Gastroesophageal sphincter (tissue), 4 donors: Measurements from ENCODE around the gene PPFIA4. TPM values are rescaled to one million over a fixed set of nuclear protein-coding genes. Genes with fewer than 3 reads are reported as not detected.
A peak's percentile ranks its signal among the peaks of the same experiment; 100 is the strongest.

Experiments used
- ATAC-seq: fragments of 150-250 bp; one replicate; pipeline ENCODE4 v1.9.1; 2016; ENCODE audit warnings: mild to moderate bottlenecking, moderate library complexity
- H3K27ac ChIP-seq, 4 donors: fragments of 200-600 bp; sonication (generic) in 3 of 4; 1 replicate in 3 of 4; 2 replicates in 1 of 4; pipeline ENCODE4 v1.5.1; 2016 to 2019
- H3K27me3 ChIP-seq: fragments of 200-600 bp; sonication (generic); one replicate; pipeline ENCODE4 v1.5.1; 2019
- H3K36me3 ChIP-seq, 2 donors: fragments of 200-600 bp; sonication (generic); one replicate each; pipeline ENCODE4 v1.5.1; 2019; ENCODE audit warnings: control low read depth in 1 of 2
- H3K4me1 ChIP-seq, 3 donors: fragments of 200-600 bp; sonication (generic); 1 replicate in 2 of 3; 2 replicates in 1 of 3; pipeline ENCODE4 v1.5.1; 2016 to 2019; ENCODE audit warnings: control low read depth in 2 of 3
- H3K4me3 ChIP-seq, 2 donors: fragments of 200-600 bp; sonication (generic); one replicate each; pipeline ENCODE4 v1.5.1; 2019; ENCODE audit warnings: mild to moderate bottlenecking in 1 of 2, moderate library complexity in 1 of 2
- H3K9me3 ChIP-seq, 3 donors: fragments of 200-600 bp; sonication (generic); one replicate each; pipeline ENCODE4 v1.5.1; 2017 to 2019; ENCODE audit warnings: control low read depth in 2 of 3
- EP300 ChIP-seq: sonication (generic); formaldehyde crosslinking; IDR thresholded peaks from one replicate; pipeline ENCODE4 v1.6.1; 2017; ENCODE audit warnings: antibody characterized with exemption, mild to moderate bottlenecking
- POLR2A ChIP-seq, 2 donors: fragments of 450-650 bp; IDR thresholded peaks; one replicate each; pipeline ENCODE4 v1.6.1; 2017; ENCODE audit warnings: antibody characterized with exemption in 2 of 2, mild to moderate bottlenecking in 2 of 2, moderate library complexity in 1 of 2
- POLR2AphosphoS5 ChIP-seq: sonication (generic); formaldehyde crosslinking; IDR thresholded peaks from one replicate; pipeline ENCODE4 v1.6.1; 2017; ENCODE audit warnings: antibody characterized with exemption
- WGBS, 2 donors: methylation state at CpG; one replicate each; pipeline ENCODE4 v1.1.5; 2018; ENCODE audit warnings: low coverage in 1 of 2; 5-methylcytosine and 5-hydroxymethylcytosine counted together
- total RNA-seq, 4 donors: library from RNA; depleted of rRNA; stranded (reverse); fragments of >200 nt; gene quantifications; one replicate each; pipeline ENCODE4 v1.1.0, GENCODE V29; 2016
- TF ChIP-seq, protein P1 (sequence below), 4 experiments: fragments of 200-600 bp in 2 of 4; fragments of 450-650 bp in 2 of 4; sonication (generic) in 1 of 4; IDR thresholded peaks; one replicate each; pipeline ENCODE4 v1.5.1; 2017 to 2019; ENCODE audit warnings: antibody characterized with exemption in 4 of 4, mild to moderate bottlenecking in 2 of 4, moderate library complexity in 2 of 4

PPFIA4 gene
- total RNA-seq, 4 donors from 2014 or later = 0.81 to 10.5 (median 1.7) TPM

DNA sequence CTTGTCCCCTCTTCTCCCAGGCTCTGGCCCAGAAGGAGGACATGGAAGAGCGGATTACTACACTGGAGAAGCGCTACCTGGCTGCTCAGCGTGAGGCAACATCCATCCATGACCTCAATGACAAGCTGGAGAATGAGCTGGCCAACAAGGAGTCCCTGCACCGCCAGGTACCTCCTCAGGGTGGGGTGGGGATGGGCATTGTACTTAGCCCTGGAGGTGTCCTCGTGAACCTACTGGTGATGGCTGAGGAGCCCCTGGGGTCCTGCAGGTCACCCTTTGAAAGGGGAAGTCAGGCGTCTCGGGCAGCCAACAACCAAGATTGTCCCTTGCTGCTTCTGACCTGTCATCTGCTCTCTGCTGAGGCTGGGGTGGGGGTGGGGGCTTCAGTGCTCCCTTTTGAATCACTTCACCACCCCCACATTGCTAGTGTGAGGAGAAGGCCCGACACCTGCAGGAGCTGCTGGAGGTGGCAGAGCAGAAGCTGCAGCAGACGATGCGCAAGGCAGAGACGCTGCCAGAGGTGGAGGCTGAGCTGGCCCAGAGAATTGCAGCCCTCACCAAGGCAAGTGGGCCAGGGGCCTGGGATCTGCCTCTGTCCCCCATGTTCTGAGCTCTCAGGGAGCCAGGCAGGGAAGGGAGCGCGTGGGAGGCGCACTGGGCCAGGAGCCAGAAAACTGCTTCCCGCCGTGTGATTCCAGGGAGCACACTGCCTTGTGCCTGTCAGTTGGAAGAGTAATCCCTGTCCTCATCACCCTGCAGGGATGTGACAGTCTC, 19.7 kb downstream of the PPFIA4 start:
- H3K4me3 ChIP-seq = no peak overlapping the region
- peaks cover 0 to 17% (median 0%) of the 10 kb centered on the region in 3 donors for H3K4me1 ChIP-seq
- no peaks in the 10 kb centered on the region for H3K9me3 ChIP-seq
- no peaks in the 10 kb centered on the region for H3K27me3 ChIP-seq
- H3K36me3 ChIP-seq = peaks cover 0 to 12% of the 10 kb centered on the region in 2 donors
- no peak for ATAC-seq
- 40 to 63% methylated on average over 2 to 6 of the region's 16 CpGs for WGBS, 2 donors
- TF ChIP-seq POLR2A (IDR thresholded peaks at IDR 0.05) (no peak), POLR2AphosphoS5 (no peak), EP300 (no peak)
- TF ChIP-seq, protein P1, sequence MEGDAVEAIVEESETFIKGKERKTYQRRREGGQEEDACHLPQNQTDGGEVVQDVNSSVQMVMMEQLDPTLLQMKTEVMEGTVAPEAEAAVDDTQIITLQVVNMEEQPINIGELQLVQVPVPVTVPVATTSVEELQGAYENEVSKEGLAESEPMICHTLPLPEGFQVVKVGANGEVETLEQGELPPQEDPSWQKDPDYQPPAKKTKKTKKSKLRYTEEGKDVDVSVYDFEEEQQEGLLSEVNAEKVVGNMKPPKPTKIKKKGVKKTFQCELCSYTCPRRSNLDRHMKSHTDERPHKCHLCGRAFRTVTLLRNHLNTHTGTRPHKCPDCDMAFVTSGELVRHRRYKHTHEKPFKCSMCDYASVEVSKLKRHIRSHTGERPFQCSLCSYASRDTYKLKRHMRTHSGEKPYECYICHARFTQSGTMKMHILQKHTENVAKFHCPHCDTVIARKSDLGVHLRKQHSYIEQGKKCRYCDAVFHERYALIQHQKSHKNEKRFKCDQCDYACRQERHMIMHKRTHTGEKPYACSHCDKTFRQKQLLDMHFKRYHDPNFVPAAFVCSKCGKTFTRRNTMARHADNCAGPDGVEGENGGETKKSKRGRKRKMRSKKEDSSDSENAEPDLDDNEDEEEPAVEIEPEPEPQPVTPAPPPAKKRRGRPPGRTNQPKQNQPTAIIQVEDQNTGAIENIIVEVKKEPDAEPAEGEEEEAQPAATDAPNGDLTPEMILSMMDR (IDR thresholded peaks at IDR 0.05) = no peak
- no peak overlapping the region for H3K27ac ChIP-seq

DNA sequence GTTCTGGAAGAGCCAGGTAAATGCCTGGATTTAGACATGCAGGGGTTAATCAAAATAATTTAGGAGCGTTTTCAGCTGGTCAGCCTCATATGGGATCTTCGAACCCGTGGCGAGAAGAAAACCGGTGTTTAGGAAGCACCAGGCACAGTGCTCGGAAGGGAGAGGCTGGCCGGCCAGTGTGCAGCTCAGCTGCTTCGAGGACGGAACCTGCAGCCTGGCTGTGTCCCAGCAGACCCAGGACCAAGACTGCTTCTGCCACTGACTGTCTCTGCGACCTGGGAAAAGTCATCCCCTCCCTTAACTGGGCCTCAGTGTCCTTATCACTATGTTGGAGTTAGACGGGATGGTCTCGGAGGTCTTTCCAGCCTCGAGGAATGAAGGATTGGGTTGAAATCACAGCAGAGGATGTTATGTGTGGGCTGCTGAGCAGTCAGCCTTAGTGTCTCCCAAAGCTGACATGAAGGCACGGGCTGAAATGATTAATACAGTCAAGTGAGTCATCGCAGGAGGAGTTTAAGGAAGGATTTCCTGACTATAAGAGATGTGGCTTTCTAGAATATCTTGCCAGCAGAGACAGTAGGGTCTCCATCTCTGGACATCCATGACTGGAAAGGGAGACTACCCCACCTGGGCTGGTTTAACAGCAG, 20.8 kb downstream of the PPFIA4 start:
- peaks cover 0 to 17% (median 0%) of the 10 kb centered on the region in 3 donors for H3K4me1 ChIP-seq
- 17 to 28% methylated on average over 11 to 12 of the region's 15 CpGs for WGBS, 2 donors
- peak; percentile 73 for ATAC-seq
- H3K9me3 ChIP-seq = no peaks in the 10 kb centered on the region
- H3K36me3 ChIP-seq = peaks cover 0 to 12% of the 10 kb centered on the region in 2 donors
- H3K4me3 ChIP-seq = no peak overlapping the region
- TF ChIP-seq POLR2A (IDR thresholded peaks at IDR 0.05) (no peak), EP300 (no peak), POLR2AphosphoS5 (no peak)
- TF ChIP-seq, protein P1 (IDR thresholded peaks at IDR 0.05) = no peak
- no peaks in the 10 kb centered on the region for H3K27me3 ChIP-seq
- no peak overlapping the region for H3K27ac ChIP-seq

DNA sequence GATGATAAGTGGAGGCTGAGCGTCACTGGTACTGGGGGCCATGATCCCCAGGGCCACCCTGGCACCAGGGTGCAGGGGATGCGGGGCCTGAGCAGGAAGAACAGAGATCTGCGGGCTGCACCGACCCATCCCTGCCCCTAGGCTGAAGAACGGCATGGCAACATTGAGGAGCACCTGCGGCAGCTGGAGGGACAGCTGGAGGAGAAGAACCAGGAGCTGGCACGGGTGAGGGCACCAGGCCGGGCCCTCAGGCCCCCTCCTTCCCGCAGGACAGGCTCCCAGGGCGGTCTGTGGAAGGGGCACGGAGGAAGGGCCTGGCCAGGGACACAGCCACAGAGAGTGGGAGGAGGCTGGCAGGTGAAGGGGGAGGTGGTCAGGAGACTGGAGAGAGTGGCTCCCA, 21.8 kb downstream of the PPFIA4 start:
- Histone ChIP-seq H3K27me3 (no peaks in the 10 kb centered on the region), H3K27ac (no peak overlapping the region), H3K4me1 (peaks cover 0 to 17% (median 0%) of the 10 kb centered on the region in 3 donors), H3K36me3 (peaks cover 0 to 12% of the 10 kb centered on the region in 2 donors), H3K4me3 (no peak overlapping the region), H3K9me3 (no peaks in the 10 kb centered on the region)
- ATAC-seq = no peak
- TF ChIP-seq, protein P1 (IDR thresholded peaks at IDR 0.05) = no peak
- 63 to 92% methylated on average over 2 to 11 of the region's 11 CpGs for WGBS, 2 donors

DNA sequence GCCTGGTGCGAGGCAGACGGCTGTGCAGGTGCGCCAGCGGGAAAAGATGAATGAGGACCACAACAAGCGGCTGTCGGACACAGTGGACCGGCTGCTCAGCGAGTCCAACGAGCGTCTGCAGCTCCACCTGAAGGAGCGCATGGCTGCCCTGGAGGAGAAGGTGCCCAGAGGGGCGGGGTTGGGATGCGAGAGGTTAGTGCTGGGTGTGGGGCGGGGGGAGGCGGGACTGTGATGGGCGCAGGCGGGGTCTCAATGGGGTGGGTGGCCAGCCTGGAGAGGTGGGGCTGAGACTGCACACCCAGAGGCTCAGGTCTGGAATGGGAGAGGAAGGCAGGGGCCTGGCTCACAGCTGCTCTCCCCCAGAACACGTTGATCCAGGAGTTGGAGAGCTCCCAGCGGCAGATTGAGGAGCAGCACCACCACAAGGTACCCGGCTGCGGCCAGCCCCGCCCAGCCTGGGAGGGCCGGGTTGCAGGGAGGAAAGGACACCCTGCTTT, 22.3 kb downstream of the PPFIA4 start:
- peaks cover 0 to 12% of the 10 kb centered on the region in 2 donors for H3K36me3 ChIP-seq
- WGBS, 2 donors = 82 to 86% methylated on average over 3 to 5 of the region's 23 CpGs
- peaks cover 0 to 17% (median 0%) of the 10 kb centered on the region in 3 donors for H3K4me1 ChIP-seq
- H3K27ac ChIP-seq = no peak overlapping the region
- H3K27me3 ChIP-seq = no peaks in the 10 kb centered on the region
- no peak for ATAC-seq
- TF ChIP-seq EP300 = no peak
- no peak for TF ChIP-seq POLR2AphosphoS5
- no peaks in the 10 kb centered on the region for H3K9me3 ChIP-seq
- H3K4me3 ChIP-seq = no peak overlapping the region

DNA sequence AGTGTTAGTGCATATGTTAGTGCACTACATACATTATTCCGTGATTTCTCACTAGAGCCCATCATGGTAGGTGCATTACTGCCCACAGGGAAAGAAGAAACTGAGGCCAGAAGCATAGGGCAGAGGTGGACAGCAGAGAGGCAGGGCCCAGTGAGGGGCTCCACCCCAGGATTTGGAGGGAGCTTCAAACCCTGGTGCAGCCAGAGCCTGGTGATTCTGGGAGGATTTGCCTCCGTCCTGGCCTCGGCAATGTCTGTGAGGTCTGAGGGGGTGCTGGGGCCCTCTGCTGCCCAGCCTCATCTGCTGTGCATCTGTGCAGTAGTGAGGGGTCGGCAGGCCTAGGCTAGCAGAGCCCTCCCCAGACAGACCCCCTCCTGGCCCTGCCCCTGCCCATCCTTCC, 22.8 kb downstream of the PPFIA4 start:
- 100% methylated on average over 1 of the region's 4 CpGs; no CpG with 5 or more reads in 1 of the 2 donors for WGBS, 2 donors

More for the DNA sequence above, 22.8 kb downstream of the PPFIA4 start:
- Histone ChIP-seq H3K4me1 (peaks cover 0 to 17% (median 0%) of the 10 kb centered on the region in 3 donors), H3K36me3 (peaks cover 0 to 11% of the 10 kb centered on the region in 2 donors), H3K4me3 (no peak overlapping the region), H3K9me3 (no peaks in the 10 kb centered on the region), H3K27me3 (no peaks in the 10 kb centered on the region), H3K27ac (no peak overlapping the region)
- no peak for ATAC-seq
- TF ChIP-seq, protein P1 (IDR thresholded peaks at IDR 0.05) = no peak
- TF ChIP-seq POLR2AphosphoS5 = no peak
- TF ChIP-seq EP300 = no peak
- no peak for TF ChIP-seq POLR2A (IDR thresholded peaks at IDR 0.05)
